Breast epithelium (tissue), 4 donors: Measurements from ENCODE around the gene STEAP3. TPM values are rescaled to one million over a fixed set of nuclear protein-coding genes. Genes with fewer than 3 reads are reported as not detected.

Source experiments
- DNase-seq, 2 donors: peaks; one replicate each; pipeline ENCODE4 v3.0.0-alpha.2; 2019; ENCODE audit warnings: low spot score in 2 of 2
- H3K27ac ChIP-seq, 2 donors: fragments of 200-600 bp; sonication (generic) in 1 of 2; one replicate each; pipeline ENCODE4 v1.5.1; 2016 to 2019; ENCODE audit warnings: mild to moderate bottlenecking in 1 of 2
- H3K27me3 ChIP-seq, 2 donors: fragments of 200-600 bp; sonication (generic) in 1 of 2; one replicate each; pipeline versions ENCODE4 v1.5.1 to v1.6.0; 2017 to 2019; ENCODE audit warnings: control low read depth in 1 of 2, mild to moderate bottlenecking in 1 of 2
- H3K36me3 ChIP-seq: fragments of 200-600 bp; one replicate; pipeline ENCODE4 v1.5.1; 2019
- H3K4me1 ChIP-seq, 2 donors: fragments of 200-600 bp; sonication (generic); one replicate each; pipeline ENCODE4 v1.5.1; 2016 to 2019; ENCODE audit warnings: control low read depth in 1 of 2
- H3K4me3 ChIP-seq, 3 donors: fragments of 200-600 bp; sonication (generic); 1 replicate in 2 of 3; 2 replicates in 1 of 3; pipeline ENCODE4 v1.5.1; 2016 to 2019; ENCODE audit warnings: mild to moderate bottlenecking in 3 of 3, moderate library complexity in 2 of 3
- H3K9me3 ChIP-seq, 2 donors: fragments of 200-600 bp; sonication (generic) in 1 of 2; one replicate each; pipeline ENCODE4 v1.5.1; 2016 to 2019; ENCODE audit warnings: control low read depth in 1 of 2
- CTCF ChIP-seq, 3 donors: fragments of 450-650 bp; IDR thresholded peaks; one replicate each; pipeline ENCODE4 v1.5.1; 2016 to 2017; ENCODE audit warnings: antibody characterized with exemption in 3 of 3, mild to moderate bottlenecking in 3 of 3, moderate library complexity in 3 of 3
- POLR2A ChIP-seq: fragments of 450-650 bp; IDR thresholded peaks from one replicate; pipeline ENCODE4 v1.6.1; 2016; ENCODE audit warnings: antibody characterized with exemption, mild to moderate bottlenecking, moderate library complexity
- POLR2AphosphoS5 ChIP-seq, 3 donors: sonication (generic); formaldehyde crosslinking; IDR thresholded peaks; one replicate each; pipeline ENCODE4 v1.6.1; 2017; ENCODE audit warnings: antibody characterized with exemption in 3 of 3
- intact Hi-C: fragments of 100-400 bp; cut with DNase I; formaldehyde crosslinking; loops from one replicate; pipeline ENCODE4 v1.15.1; 2023; ENCODE audit warnings: low total_unique reads
- total RNA-seq, 3 donors: library from RNA; depleted of rRNA; stranded (reverse); fragments of >200 nt; gene quantifications; one replicate each; pipeline ENCODE4 v1.1.0, GENCODE V29; 2016

The STEAP3 gene
- total RNA-seq, 3 donors from 2014 or later = 11.2 to 52.2 (median 49.8) TPM

GRCh38 chr2:119246884-119247843 lies 23.5 kb downstream of the STEAP3 start:
- Histone ChIP-seq H3K4me3 (no peak overlapping the region), H3K9me3 (no peaks in the 10 kb centered on the region), H3K36me3 (no peaks in the 10 kb centered on the region), H3K4me1 (no peaks in the 10 kb centered on the region), H3K27ac (no peak overlapping the region), H3K27me3 (no peaks in the 10 kb centered on the region)
- no peak for DNase-seq
- no peak for TF ChIP-seq POLR2AphosphoS5 (IDR thresholded peaks at IDR 0.05)
- no peak for TF ChIP-seq CTCF (IDR thresholded peaks at IDR 0.05)
- intact Hi-C loops = loop anchor here (5.0 kb wide), 1 partner anchor 1315 kb away; no protein-coding TSS in a partner anchor

- Histone ChIP-seq H3K36me3 (no peaks in the 10 kb centered on the region), H3K4me1 (no peaks in the 10 kb centered on the region), H3K4me3 (no peak overlapping the region), H3K27ac (no peak overlapping the region), H3K27me3 (no peaks in the 10 kb centered on the region), H3K9me3 (no peaks in the 10 kb centered on the region)
- intact Hi-C loops = loop anchor here (5.0 kb wide), 1 partner anchor 1314 kb away; no protein-coding TSS in a partner anchor
- no peak for DNase-seq
- no peak for TF ChIP-seq POLR2A
- TF ChIP-seq CTCF (IDR thresholded peaks at IDR 0.05) = no peak
- TF ChIP-seq POLR2AphosphoS5 (IDR thresholded peaks at IDR 0.05) = no peak
Measured at GRCh38 chr2:119247844-119248271, 24.2 kb downstream of the STEAP3 start.

GRCh38 chr2:119248311-119248710 lies 24.7 kb downstream of the STEAP3 start:
- Histone ChIP-seq H3K27ac (no peak overlapping the region), H3K4me3 (no peak overlapping the region), H3K4me1 (no peaks in the 10 kb centered on the region), H3K9me3 (no peaks in the 10 kb centered on the region), H3K36me3 (no peaks in the 10 kb centered on the region), H3K27me3 (no peaks in the 10 kb centered on the region)
- no peak for DNase-seq
- intact Hi-C loops = loop anchor here (5.0 kb wide), 1 partner anchor 1314 kb away; no protein-coding TSS in a partner anchor
- TF ChIP-seq POLR2AphosphoS5 (IDR thresholded peaks at IDR 0.05) (no peak), CTCF (IDR thresholded peaks at IDR 0.05) (no peak), POLR2A (no peak)

- DNase-seq = no peak
- TF ChIP-seq POLR2AphosphoS5 (IDR thresholded peaks at IDR 0.05) (no peak), POLR2A (no peak), CTCF (IDR thresholded peaks at IDR 0.05) (no peak)
Measured at GRCh38 chr2:119248751-119249150, 25.1 kb downstream of the STEAP3 start.

GRCh38 chr2:119249311-119249710 lies 25.7 kb downstream of the STEAP3 start:
- Histone ChIP-seq H3K4me1 (no peaks in the 10 kb centered on the region), H3K9me3 (no peaks in the 10 kb centered on the region), H3K27ac (no peak overlapping the region), H3K4me3 (no peak overlapping the region), H3K27me3 (no peaks in the 10 kb centered on the region), H3K36me3 (no peaks in the 10 kb centered on the region)
- intact Hi-C loops = loop anchor here (5.0 kb wide), 1 partner anchor 1313 kb away; no protein-coding TSS in a partner anchor
- no peak for TF ChIP-seq POLR2AphosphoS5 (IDR thresholded peaks at IDR 0.05)
- DNase-seq = no peak

More at GRCh38 chr2:119248751-119249150, 25.1 kb downstream of the STEAP3 start:
- Histone ChIP-seq H3K9me3 (no peaks in the 10 kb centered on the region), H3K36me3 (no peaks in the 10 kb centered on the region), H3K27me3 (no peaks in the 10 kb centered on the region), H3K4me3 (no peak overlapping the region), H3K27ac (no peak overlapping the region), H3K4me1 (no peaks in the 10 kb centered on the region)
- intact Hi-C loops = loop anchor here (5.0 kb wide), 1 partner anchor 1314 kb away; no protein-coding TSS in a partner anchor
